HEK293 (cell line): Measurements from ENCODE around the gene ABCB9.

ENCODE experiments used
- CTCF ChIP-seq: fragments of 450-650 bp; formaldehyde crosslinking; IDR thresholded peaks from 2 replicates; pipeline ENCODE4 v1.5.1; 2016; ENCODE audit warnings: missing biosample characterization, missing genetic modification characterization
- MYNN ChIP-seq: fragments of 450-650 bp; formaldehyde crosslinking; IDR thresholded peaks from 2 replicates; pipeline ENCODE4 v1.5.1; 2016; ENCODE audit warnings: missing biosample characterization, missing genetic modification characterization, borderline replicate concordance

GRCh38 chr12:122963941-122964265 lies 2.4 kb downstream of the ABCB9 start:
- no peak for TF ChIP-seq CTCF
- no peak for TF ChIP-seq MYNN (tag by site-specific recombination)
